Body of pancreas (tissue), 4 donors: ENCODE measurements around the gene FGG. TPM values are rescaled to one million over a fixed set of nuclear protein-coding genes. Genes with fewer than 3 reads are reported as not detected.

Source experiments
- ATAC-seq: fragments of 150-250 bp; one replicate; pipeline ENCODE4 v1.9.1; 2016
- DNase-seq, 4 donors: peaks; one replicate each; pipeline ENCODE4 v3.0.0-alpha.2; 2019
- H3K27ac ChIP-seq, 4 donors: fragments of 200-600 bp; sonication (generic); 1 replicate in 3 of 4; 2 replicates in 1 of 4; pipeline versions ENCODE4 v1.5.1 to v1.6.1; 2016 to 2019; ENCODE audit warnings: mild to moderate bottlenecking in 1 of 4, mixed read lengths in 1 of 4, moderate library complexity in 1 of 4
- H3K27me3 ChIP-seq, 2 donors: fragments of 200-600 bp; sonication (generic); one replicate each; pipeline ENCODE4 v1.6.0; 2016; ENCODE audit warnings: mild to moderate bottlenecking in 1 of 2
- H3K36me3 ChIP-seq, 2 donors: fragments of 200-600 bp; sonication (generic); replicated peaks in 1 of 2; 2 replicates each; pipeline ENCODE4 v1.5.1; 2016; ENCODE audit warnings: low read depth in 2 of 2; ENCODE audit not compliant: insufficient read depth in 1 of 2
- H3K4me1 ChIP-seq: fragments of 200-600 bp; sonication (generic); one replicate; pipeline ENCODE4 v1.6.0; 2016
- H3K4me3 ChIP-seq, 2 donors: fragments of 200-600 bp; sonication (generic); 1 replicate in 1 of 2; 2 replicates in 1 of 2; pipeline ENCODE4 v1.5.1; 2016 to 2019
- H3K9me3 ChIP-seq, 3 donors: fragments of 200-600 bp; sonication (generic); 1 replicate in 2 of 3; 2 replicates in 1 of 3; pipeline ENCODE4 v1.5.1; 2016
- POLR2A ChIP-seq, 3 donors: fragments of 450-650 bp; IDR thresholded peaks; one replicate each; pipeline ENCODE4 v1.6.1; 2016; ENCODE audit warnings: antibody characterized with exemption in 3 of 3, mild to moderate bottlenecking in 2 of 3
- WGBS, 2 donors: methylation state at CpG; one replicate each; pipeline ENCODE4 v1.1.5; 2017; 5-methylcytosine and 5-hydroxymethylcytosine counted together
- intact Hi-C: fragments of 100-400 bp; cut with DNase I; formaldehyde crosslinking; loops from one replicate; pipeline ENCODE4 v1.15.1; 2023
- total RNA-seq, 2 donors: library from RNA; depleted of rRNA; stranded (reverse); fragments of >200 nt; gene quantifications; one replicate each; pipeline ENCODE4 v1.1.0, GENCODE V29; 2016
- TF ChIP-seq, protein P1 (sequence below), 7 experiments: fragments of 450-650 bp in 4 of 7; fragments of 200-600 bp in 3 of 7; sonication (generic) in 3 of 7; IDR thresholded peaks; one replicate each; pipeline ENCODE4 v1.5.1; 2016 to 2019; ENCODE audit warnings: antibody characterized with exemption in 7 of 7

Gene FGG
- total RNA-seq, 2 donors from 2014 or later = not detected

DNA sequence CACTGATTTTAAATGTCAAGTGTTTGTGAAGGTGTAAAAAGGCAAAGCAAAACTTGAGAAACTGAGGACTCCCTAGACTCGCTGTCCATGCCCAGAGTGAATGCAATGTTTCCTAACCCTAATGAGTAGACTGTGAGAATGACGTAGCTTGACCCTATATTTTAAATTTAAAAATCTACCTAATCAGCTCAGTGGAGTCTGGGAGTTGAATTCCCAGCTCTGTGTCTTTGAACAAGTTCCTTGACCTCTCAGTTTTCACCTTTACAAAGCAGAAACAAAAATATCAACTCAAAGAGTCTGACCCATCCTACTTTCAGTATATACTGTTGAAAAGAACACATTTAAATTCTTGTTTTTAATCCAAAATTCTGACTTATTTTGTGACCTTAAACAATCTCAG is 24.3 kb downstream of the FGG start:
- H3K4me1 ChIP-seq = peaks cover 9% of the 10 kb centered on the region
- no peaks in the 10 kb centered on the region for H3K27me3 ChIP-seq
- intact Hi-C loops = no loop called here
- ATAC-seq = no peak
- H3K27ac ChIP-seq = no peak overlapping the region
- DNase-seq = no peak
- H3K4me3 ChIP-seq = no peak overlapping the region
- TF ChIP-seq, protein P1, sequence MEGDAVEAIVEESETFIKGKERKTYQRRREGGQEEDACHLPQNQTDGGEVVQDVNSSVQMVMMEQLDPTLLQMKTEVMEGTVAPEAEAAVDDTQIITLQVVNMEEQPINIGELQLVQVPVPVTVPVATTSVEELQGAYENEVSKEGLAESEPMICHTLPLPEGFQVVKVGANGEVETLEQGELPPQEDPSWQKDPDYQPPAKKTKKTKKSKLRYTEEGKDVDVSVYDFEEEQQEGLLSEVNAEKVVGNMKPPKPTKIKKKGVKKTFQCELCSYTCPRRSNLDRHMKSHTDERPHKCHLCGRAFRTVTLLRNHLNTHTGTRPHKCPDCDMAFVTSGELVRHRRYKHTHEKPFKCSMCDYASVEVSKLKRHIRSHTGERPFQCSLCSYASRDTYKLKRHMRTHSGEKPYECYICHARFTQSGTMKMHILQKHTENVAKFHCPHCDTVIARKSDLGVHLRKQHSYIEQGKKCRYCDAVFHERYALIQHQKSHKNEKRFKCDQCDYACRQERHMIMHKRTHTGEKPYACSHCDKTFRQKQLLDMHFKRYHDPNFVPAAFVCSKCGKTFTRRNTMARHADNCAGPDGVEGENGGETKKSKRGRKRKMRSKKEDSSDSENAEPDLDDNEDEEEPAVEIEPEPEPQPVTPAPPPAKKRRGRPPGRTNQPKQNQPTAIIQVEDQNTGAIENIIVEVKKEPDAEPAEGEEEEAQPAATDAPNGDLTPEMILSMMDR (IDR thresholded peaks at IDR 0.05) = no peak
- no peak for TF ChIP-seq POLR2A (IDR thresholded peaks at IDR 0.05)
- no peaks in the 10 kb centered on the region for H3K9me3 ChIP-seq
- no peaks in the 10 kb centered on the region for H3K36me3 ChIP-seq
- 66 to 76% methylated on average over 2 of the region's 2 CpGs for WGBS, 2 donors

- no peaks in the 10 kb centered on the region for H3K9me3 ChIP-seq
- peaks cover 9% of the 10 kb centered on the region for H3K4me1 ChIP-seq
- WGBS, 2 donors = 74 to 76% methylated on average over 12 to 13 of the region's 13 CpGs
- no peak overlapping the region for H3K27ac ChIP-seq
- H3K27me3 ChIP-seq = no peaks in the 10 kb centered on the region
- no peaks in the 10 kb centered on the region for H3K36me3 ChIP-seq
- intact Hi-C loops = no loop called here
- no peak for TF ChIP-seq POLR2A (IDR thresholded peaks at IDR 0.05)
- TF ChIP-seq, protein P1 (IDR thresholded peaks at IDR 0.05) = no peak
- ATAC-seq (no peak), DNase-seq (no peak)
- H3K4me3 ChIP-seq = no peak overlapping the region
Measured at GRCh38 chr4:154586296-154587033, 26.0 kb downstream of the FGG start.

GRCh38 chr4:154585369-154586018 is 27.0 kb downstream of the FGG start:
- 78 to 85% methylated on average over 10 of the region's 10 CpGs for WGBS, 2 donors
- intact Hi-C loops = no loop called here
- Histone ChIP-seq H3K4me1 (peaks cover 6% of the 10 kb centered on the region), H3K27me3 (no peaks in the 10 kb centered on the region), H3K36me3 (no peaks in the 10 kb centered on the region), H3K4me3 (no peak overlapping the region), H3K27ac (no peak overlapping the region), H3K9me3 (no peaks in the 10 kb centered on the region)
- ATAC-seq (no peak), DNase-seq (no peak)
- TF ChIP-seq, protein P1 (IDR thresholded peaks at IDR 0.05) = no peak
- no peak for TF ChIP-seq POLR2A (IDR thresholded peaks at IDR 0.05)

GRCh38 chr4:154584259-154584658 is 28.2 kb downstream of the FGG start:
- Histone ChIP-seq H3K9me3 (no peaks in the 10 kb centered on the region), H3K27me3 (no peaks in the 10 kb centered on the region), H3K4me3 (no peak overlapping the region), H3K27ac (no peak overlapping the region), H3K4me1 (no peaks in the 10 kb centered on the region), H3K36me3 (no peaks in the 10 kb centered on the region)
- intact Hi-C loops = no loop called here
- no peak for TF ChIP-seq POLR2A (IDR thresholded peaks at IDR 0.05)
- TF ChIP-seq, protein P1 (IDR thresholded peaks at IDR 0.05) = no peak
- ATAC-seq (no peak), DNase-seq (no peak)
- WGBS, 2 donors = 76 to 80% methylated on average over 4 to 5 of the region's 5 CpGs
